Measurements from ENCODE around the gene MYOCD. TPM values are rescaled to one million over a fixed set of nuclear protein-coding genes. Genes with fewer than 3 reads are reported as not detected.

Gene MYOCD
- total and polyA plus RNA-seq, 2 experiments from 2014 or later = under 0.01 to 0.09 TPM

DNA sequence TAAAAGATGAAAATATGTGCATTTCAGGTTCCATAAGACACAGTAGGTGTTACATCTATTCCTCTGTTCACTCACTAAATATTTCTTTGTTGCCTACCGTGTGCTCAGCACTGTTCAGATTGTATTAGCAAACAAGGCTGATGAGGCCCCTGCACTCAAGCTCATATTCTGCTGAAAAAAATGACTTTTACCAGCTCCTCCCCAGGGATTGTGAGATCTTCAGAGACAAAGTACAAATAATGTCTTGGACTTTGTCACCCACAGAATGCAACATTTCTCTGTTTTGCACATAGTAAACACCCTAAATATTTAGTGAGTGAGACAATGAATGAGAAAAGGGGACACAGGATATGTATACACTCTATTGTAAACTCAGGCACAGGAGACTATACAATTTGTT lies 21.9 kb upstream of the MYOCD start:
- no peak overlapping the region for H3K4me3 ChIP-seq
- DNase-seq = no peak
- no peak overlapping the region for H2AFZ ChIP-seq
- no peak overlapping the region for H3K9ac ChIP-seq
- H3K9me3 ChIP-seq (ENCODE audit: low read depth) = no peaks in the 10 kb centered on the region
- H3K27me3 ChIP-seq (replicated peaks; ENCODE audit: insufficient read depth) = no peaks in the 10 kb centered on the region
- in situ Hi-C loops (cut with MboI) = no loop called here
- no peaks in the 10 kb centered on the region for H3K9me2 ChIP-seq (ENCODE audit: insufficient read depth)
- no peaks in the 10 kb centered on the region for H4K20me1 ChIP-seq (ENCODE audit: insufficient read depth)
- H3F3A ChIP-seq (ENCODE audit: insufficient read depth) = no peaks in the 10 kb centered on the region
- no peak overlapping the region for H3K4me2 ChIP-seq (ENCODE audit: unreplicated experiment)
- H3K27ac ChIP-seq = no peak overlapping the region
- 26 to 30% methylated on average over 1 of the region's 1 CpG for WGBS, 2 experiments (ENCODE audit: low coverage in 1 of 2, low lambda C conversion rate in 2 of 2, missing lambda C conversion rate in 2 of 2)
- H3K79me2 ChIP-seq (ENCODE audit: insufficient read depth) = no peaks in the 10 kb centered on the region
- no peaks in the 10 kb centered on the region for H3K4me1 ChIP-seq (ENCODE audit: insufficient read depth)
- H3K36me3 ChIP-seq (ENCODE audit: low read depth) = no peaks in the 10 kb centered on the region
- TF ChIP-seq EZH2phosphoT487 (IDR thresholded peaks at IDR 0.05; ENCODE audit: insufficient read depth, low read depth) (no peak), EZH2 (IDR thresholded peaks at IDR 0.05; ENCODE audit: insufficient read depth, poor library complexity, severe bottlenecking) (no peak)

DNA sequence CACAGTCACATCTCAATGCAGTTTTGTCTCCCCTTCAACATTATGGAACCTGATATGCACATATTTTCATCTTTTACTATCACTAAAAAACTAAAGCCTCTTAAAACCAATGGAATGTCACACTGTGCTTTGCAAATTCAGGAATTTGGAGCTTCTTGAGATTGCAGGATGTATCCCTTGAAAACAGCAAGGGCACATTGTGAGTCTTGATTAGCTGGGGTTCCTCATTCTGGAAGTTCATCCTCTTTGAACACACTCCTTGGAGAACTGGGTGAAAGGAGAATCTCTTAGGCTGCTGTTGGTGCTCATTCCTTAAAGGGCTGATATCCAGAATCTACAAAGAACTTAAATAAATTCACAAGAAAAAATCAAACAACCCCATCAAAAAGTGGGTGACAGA lies 21.1 kb upstream of the MYOCD start:
- no peaks in the 10 kb centered on the region for H3K79me2 ChIP-seq (ENCODE audit: insufficient read depth)
- no peak overlapping the region for H3K4me3 ChIP-seq
- no peaks in the 10 kb centered on the region for H3K9me2 ChIP-seq (ENCODE audit: insufficient read depth)
- no peak for TF ChIP-seq EZH2phosphoT487 (IDR thresholded peaks at IDR 0.05; ENCODE audit: insufficient read depth, low read depth)
- TF ChIP-seq EZH2 (IDR thresholded peaks at IDR 0.05; ENCODE audit: insufficient read depth, poor library complexity, severe bottlenecking) = no peak
- in situ Hi-C loops (cut with MboI) = no loop called here
- no peak overlapping the region for H3K27ac ChIP-seq
- no peak overlapping the region for H2AFZ ChIP-seq
- H3K36me3 ChIP-seq (ENCODE audit: low read depth) = no peaks in the 10 kb centered on the region
- no peaks in the 10 kb centered on the region for H3K4me1 ChIP-seq (ENCODE audit: insufficient read depth)
- H3F3A ChIP-seq (ENCODE audit: insufficient read depth) = no peaks in the 10 kb centered on the region
- H3K27me3 ChIP-seq (replicated peaks; ENCODE audit: insufficient read depth) = no peaks in the 10 kb centered on the region; the same call in 1 of the 2 replicates
- no peaks in the 10 kb centered on the region for H3K9me3 ChIP-seq (ENCODE audit: low read depth)
- H3K9ac ChIP-seq = no peak overlapping the region
- H3K4me2 ChIP-seq (ENCODE audit: unreplicated experiment) = no peak overlapping the region
- no peaks in the 10 kb centered on the region for H4K20me1 ChIP-seq (ENCODE audit: insufficient read depth)
- no peak for DNase-seq

DNA sequence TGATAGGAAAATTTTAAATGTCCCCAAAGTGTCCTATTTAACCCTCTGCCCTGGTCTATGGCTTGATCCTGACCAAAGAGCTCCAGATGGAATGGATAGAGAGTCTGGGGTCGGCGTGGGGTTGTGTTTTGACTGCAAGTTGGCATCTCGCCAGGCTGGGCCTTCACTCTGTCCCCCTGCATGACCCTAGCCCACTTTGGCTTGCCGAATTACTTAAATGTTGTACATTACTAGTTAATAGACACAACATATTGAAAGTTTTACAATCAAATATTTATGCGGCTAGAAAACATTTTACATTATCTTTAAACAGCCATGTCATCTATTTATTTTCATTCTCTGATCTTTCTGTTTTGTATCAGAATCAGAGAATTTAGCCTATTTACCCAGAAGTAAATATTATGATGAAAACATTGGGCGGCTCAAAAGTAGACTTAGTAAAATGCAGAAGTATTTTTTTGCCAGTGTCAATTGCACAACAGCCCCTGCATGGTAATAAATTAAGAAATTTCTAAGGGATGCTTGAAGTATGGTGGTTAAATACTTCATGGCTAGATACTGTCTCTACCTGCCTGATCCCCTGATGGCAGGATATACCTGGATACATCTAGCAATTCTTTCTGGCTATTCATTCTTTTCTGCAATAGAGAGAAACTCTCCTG lies 18.8 kb upstream of the MYOCD start:
- H3K27ac ChIP-seq = no peak overlapping the region
- TF ChIP-seq EZH2phosphoT487 (IDR thresholded peaks at IDR 0.05; ENCODE audit: insufficient read depth, low read depth) (no peak), EZH2 (IDR thresholded peaks at IDR 0.05; ENCODE audit: insufficient read depth, poor library complexity, severe bottlenecking) (no peak)
- no peaks in the 10 kb centered on the region for H3K4me1 ChIP-seq (ENCODE audit: insufficient read depth)
- H3F3A ChIP-seq (ENCODE audit: insufficient read depth) = no peaks in the 10 kb centered on the region
- H3K9ac ChIP-seq = no peak overlapping the region
- in situ Hi-C loops (cut with MboI) = no loop called here
- DNase-seq = no peak
- H3K9me2 ChIP-seq (ENCODE audit: insufficient read depth) = no peaks in the 10 kb centered on the region
- no peaks in the 10 kb centered on the region for H4K20me1 ChIP-seq (ENCODE audit: insufficient read depth)
- H3K79me2 ChIP-seq (ENCODE audit: insufficient read depth) = no peaks in the 10 kb centered on the region
- 30 to 32% methylated on average over 6 of the region's 6 CpGs for WGBS, 2 experiments (ENCODE audit: low coverage in 1 of 2, low lambda C conversion rate in 2 of 2, missing lambda C conversion rate in 2 of 2)
- peaks cover 13% of the 10 kb centered on the region for H3K27me3 ChIP-seq (replicated peaks; ENCODE audit: insufficient read depth)
- H2AFZ ChIP-seq = no peak overlapping the region
- no peak overlapping the region for H3K4me3 ChIP-seq
- no peaks in the 10 kb centered on the region for H3K9me3 ChIP-seq (ENCODE audit: low read depth)
- H3K4me2 ChIP-seq (ENCODE audit: unreplicated experiment) = no peak overlapping the region
- no peaks in the 10 kb centered on the region for H3K36me3 ChIP-seq (ENCODE audit: low read depth)

DNA sequence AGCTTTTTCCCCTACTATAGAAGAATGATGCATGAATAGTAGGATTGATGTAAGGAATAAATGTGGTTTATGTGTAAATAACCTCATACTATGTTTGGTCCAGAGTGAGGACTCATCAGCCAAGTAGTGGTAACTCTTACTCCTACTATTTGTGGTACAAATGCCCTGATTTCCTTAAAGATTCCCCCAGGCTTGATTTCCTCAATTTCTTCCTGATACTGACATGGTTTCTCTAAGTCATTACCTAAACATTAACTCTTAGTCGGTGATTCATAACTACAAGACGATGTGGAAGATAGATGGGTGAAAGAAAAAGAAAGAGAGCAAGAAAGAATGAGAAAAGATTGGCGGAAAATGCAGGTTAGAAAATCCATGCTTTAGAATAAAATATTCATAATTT lies 17.2 kb upstream of the MYOCD start:
- H3K36me3 ChIP-seq (ENCODE audit: low read depth) = no peaks in the 10 kb centered on the region
- no peak overlapping the region for H3K27ac ChIP-seq
- no peaks in the 10 kb centered on the region for H4K20me1 ChIP-seq (ENCODE audit: insufficient read depth)
- WGBS, 2 experiments (ENCODE audit: low coverage in 1 of 2, low lambda C conversion rate in 2 of 2, missing lambda C conversion rate in 2 of 2) = 55 to 58% methylated on average over 3 of the region's 3 CpGs
- in situ Hi-C loops (cut with MboI) = no loop called here
- no peak overlapping the region for H3K4me2 ChIP-seq (ENCODE audit: unreplicated experiment)
- H3K4me1 ChIP-seq (ENCODE audit: insufficient read depth) = no peaks in the 10 kb centered on the region
- H3K9me3 ChIP-seq (ENCODE audit: low read depth) = no peaks in the 10 kb centered on the region
- peaks cover 13% of the 10 kb centered on the region for H3K27me3 ChIP-seq (replicated peaks; ENCODE audit: insufficient read depth)
- H3K4me3 ChIP-seq = no peak overlapping the region
- no peak overlapping the region for H2AFZ ChIP-seq
- no peaks in the 10 kb centered on the region for H3K79me2 ChIP-seq (ENCODE audit: insufficient read depth)
- no peak for DNase-seq
- H3K9me2 ChIP-seq (ENCODE audit: insufficient read depth) = no peaks in the 10 kb centered on the region
- no peak overlapping the region for H3K9ac ChIP-seq
- no peak for TF ChIP-seq EZH2phosphoT487 (IDR thresholded peaks at IDR 0.05; ENCODE audit: insufficient read depth, low read depth)
- no peak for TF ChIP-seq EZH2 (IDR thresholded peaks at IDR 0.05; ENCODE audit: insufficient read depth, poor library complexity, severe bottlenecking)
- H3F3A ChIP-seq (ENCODE audit: insufficient read depth) = no peaks in the 10 kb centered on the region

DNA sequence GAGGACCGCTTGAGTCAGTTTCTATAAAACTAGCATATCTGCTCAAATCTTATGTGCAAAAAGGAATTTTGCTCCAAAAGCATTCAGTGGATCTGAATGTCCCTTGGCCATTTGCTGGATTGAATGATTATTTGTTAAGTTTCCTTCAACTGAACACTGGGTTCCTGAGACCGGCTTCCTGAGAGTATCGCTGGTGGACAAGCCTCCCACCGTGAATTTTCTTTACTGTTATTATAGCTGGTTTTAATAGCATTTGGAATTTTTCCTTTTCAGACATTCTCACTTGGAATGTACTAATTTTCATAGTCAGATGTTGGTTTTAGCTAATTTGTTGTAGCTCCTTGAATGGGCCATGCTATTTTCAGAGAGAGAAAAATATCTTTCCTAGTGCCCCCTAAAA lies 9.8 kb upstream of the MYOCD start:
- peaks cover 8% of the 10 kb centered on the region; the same call in 1 of the 2 replicates for H3K27me3 ChIP-seq (replicated peaks; ENCODE audit: insufficient read depth)
- H3K4me1 ChIP-seq (ENCODE audit: insufficient read depth) = no peaks in the 10 kb centered on the region
- in situ Hi-C loops (cut with MboI) = no loop called here
- no peak for DNase-seq
- H3K4me2 ChIP-seq (ENCODE audit: unreplicated experiment) = no peak overlapping the region
- H3K9ac ChIP-seq = no peak overlapping the region
- H3K9me2 ChIP-seq (ENCODE audit: insufficient read depth) = no peaks in the 10 kb centered on the region
- TF ChIP-seq EZH2 (IDR thresholded peaks at IDR 0.05; ENCODE audit: insufficient read depth, poor library complexity, severe bottlenecking) (no peak), EZH2phosphoT487 (IDR thresholded peaks at IDR 0.05; ENCODE audit: insufficient read depth, low read depth) (no peak)
- no peaks in the 10 kb centered on the region for H3K9me3 ChIP-seq (ENCODE audit: low read depth)
- H2AFZ ChIP-seq = no peak overlapping the region
- no peaks in the 10 kb centered on the region for H4K20me1 ChIP-seq (ENCODE audit: insufficient read depth)
- no peak overlapping the region for H3K4me3 ChIP-seq
- H3K27ac ChIP-seq = no peak overlapping the region
- 67 to 69% methylated on average over 4 of the region's 4 CpGs for WGBS, 2 experiments (ENCODE audit: low coverage in 1 of 2, low lambda C conversion rate in 2 of 2, missing lambda C conversion rate in 2 of 2)
- no peaks in the 10 kb centered on the region for H3K79me2 ChIP-seq (ENCODE audit: insufficient read depth)
- no peaks in the 10 kb centered on the region for H3F3A ChIP-seq (ENCODE audit: insufficient read depth)
- H3K36me3 ChIP-seq (ENCODE audit: low read depth) = no peaks in the 10 kb centered on the region
